Mesothelial cell of epicardium (in vitro differentiated cells): ENCODE data around the gene ZNF467. TPM values are rescaled to one million over a fixed set of nuclear protein-coding genes. Genes with fewer than 3 reads are reported as not detected.
A peak's percentile ranks its signal among the peaks of the same experiment; 100 is the strongest.

Experiments
- DNase-seq, 2 experiments: peaks; one replicate each; pipeline ENCODE4 v3.0.0; 2021; ENCODE audit warnings: low spot score in 2 of 2; ENCODE audit not compliant: unreplicated experiment in 2 of 2
- H3K27ac Mint-ChIP-seq: 2 replicates; pipeline ENCODE4 v1.8.0; 2021; ENCODE audit warnings: mixed read lengths
- H3K27me3 Mint-ChIP-seq: 2 replicates; pipeline ENCODE4 v1.8.0; 2021; ENCODE audit warnings: low read depth, mixed read lengths
- H3K36me3 Mint-ChIP-seq: 2 replicates; pipeline ENCODE4 v1.8.0; 2021; ENCODE audit warnings: mixed read lengths
- H3K4me1 Mint-ChIP-seq: 2 replicates; pipeline ENCODE4 v1.8.0; 2021; ENCODE audit warnings: mixed read lengths
- H3K4me3 Mint-ChIP-seq: 2 replicates; pipeline ENCODE4 v1.8.0; 2021; ENCODE audit warnings: mild to moderate bottlenecking, moderate library complexity, mixed read lengths
- H3K9me3 Mint-ChIP-seq: 2 replicates; pipeline ENCODE4 v1.8.0; 2021; ENCODE audit warnings: mixed read lengths
- total RNA-seq: library from RNA; stranded (reverse); gene quantifications from 3 replicates; pipeline ENCODE4 v1.2.1, GENCODE V29; 2021
- TF ChIP-seq, protein P1 (sequence below): fragments of 200-600 bp; sonication (generic); IDR thresholded peaks from one replicate; pipeline ENCODE4 v1.5.0; 2021; ENCODE audit warnings: antibody characterized with exemption; ENCODE audit not compliant: unreplicated experiment

The ZNF467 gene
- total RNA-seq, 1 donor from 2014 or later = 38.9 TPM

DNA sequence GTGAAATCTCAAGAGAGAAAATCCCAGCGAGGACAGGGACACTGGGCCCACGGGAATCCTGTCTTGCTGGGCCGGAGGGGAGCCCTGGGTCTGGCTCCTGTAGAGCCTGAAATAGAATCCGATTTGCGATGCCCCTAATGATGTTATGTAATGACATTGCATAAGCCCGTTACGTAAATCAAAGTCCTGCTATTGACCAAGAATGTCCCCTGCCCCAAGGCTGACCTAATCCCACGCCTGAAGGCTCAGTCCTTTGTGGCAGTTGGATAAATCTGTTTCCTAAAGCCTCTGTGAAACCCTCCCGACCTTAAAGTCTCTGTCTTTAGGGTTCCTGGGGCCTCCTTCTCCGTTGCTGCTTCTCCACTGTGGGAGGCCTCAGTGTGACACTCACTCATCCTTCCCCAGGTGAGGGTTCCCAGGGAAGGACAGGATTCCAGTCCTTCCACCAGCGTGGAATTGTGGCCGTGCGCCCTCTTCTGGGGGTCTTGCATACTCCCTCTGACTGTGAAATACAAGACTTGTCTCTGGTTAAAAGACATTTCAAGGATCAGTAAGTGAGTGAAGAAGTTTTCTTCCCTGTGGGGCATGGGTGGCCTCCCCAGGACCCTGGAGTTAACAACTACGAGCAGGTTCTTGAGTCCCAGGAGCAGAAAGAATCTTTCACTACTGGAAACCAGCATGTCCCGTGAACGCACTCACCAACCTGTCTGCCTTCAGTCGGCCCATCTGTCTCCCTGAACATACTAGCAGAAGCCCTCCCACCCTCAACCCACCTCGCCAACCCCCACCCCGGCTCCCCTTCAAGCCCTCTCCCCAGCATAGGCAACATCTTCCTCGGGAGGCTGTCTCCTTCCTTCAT is 19.8 kb downstream of the ZNF467 start:
- no peak overlapping the region for H3K4me3 Mint-ChIP-seq
- H3K27ac Mint-ChIP-seq = no peak overlapping the region
- H3K4me1 Mint-ChIP-seq = peaks cover 4% of the 10 kb centered on the region
- TF ChIP-seq, protein P1, sequence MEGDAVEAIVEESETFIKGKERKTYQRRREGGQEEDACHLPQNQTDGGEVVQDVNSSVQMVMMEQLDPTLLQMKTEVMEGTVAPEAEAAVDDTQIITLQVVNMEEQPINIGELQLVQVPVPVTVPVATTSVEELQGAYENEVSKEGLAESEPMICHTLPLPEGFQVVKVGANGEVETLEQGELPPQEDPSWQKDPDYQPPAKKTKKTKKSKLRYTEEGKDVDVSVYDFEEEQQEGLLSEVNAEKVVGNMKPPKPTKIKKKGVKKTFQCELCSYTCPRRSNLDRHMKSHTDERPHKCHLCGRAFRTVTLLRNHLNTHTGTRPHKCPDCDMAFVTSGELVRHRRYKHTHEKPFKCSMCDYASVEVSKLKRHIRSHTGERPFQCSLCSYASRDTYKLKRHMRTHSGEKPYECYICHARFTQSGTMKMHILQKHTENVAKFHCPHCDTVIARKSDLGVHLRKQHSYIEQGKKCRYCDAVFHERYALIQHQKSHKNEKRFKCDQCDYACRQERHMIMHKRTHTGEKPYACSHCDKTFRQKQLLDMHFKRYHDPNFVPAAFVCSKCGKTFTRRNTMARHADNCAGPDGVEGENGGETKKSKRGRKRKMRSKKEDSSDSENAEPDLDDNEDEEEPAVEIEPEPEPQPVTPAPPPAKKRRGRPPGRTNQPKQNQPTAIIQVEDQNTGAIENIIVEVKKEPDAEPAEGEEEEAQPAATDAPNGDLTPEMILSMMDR = peak; percentile 50
- peaks cover 15% of the 10 kb centered on the region for H3K27me3 Mint-ChIP-seq
- no peaks in the 10 kb centered on the region for H3K36me3 Mint-ChIP-seq
- H3K9me3 Mint-ChIP-seq = peaks cover 6% of the 10 kb centered on the region
- peak in 1 of 2 experiments; percentile 61 for DNase-seq

DNA sequence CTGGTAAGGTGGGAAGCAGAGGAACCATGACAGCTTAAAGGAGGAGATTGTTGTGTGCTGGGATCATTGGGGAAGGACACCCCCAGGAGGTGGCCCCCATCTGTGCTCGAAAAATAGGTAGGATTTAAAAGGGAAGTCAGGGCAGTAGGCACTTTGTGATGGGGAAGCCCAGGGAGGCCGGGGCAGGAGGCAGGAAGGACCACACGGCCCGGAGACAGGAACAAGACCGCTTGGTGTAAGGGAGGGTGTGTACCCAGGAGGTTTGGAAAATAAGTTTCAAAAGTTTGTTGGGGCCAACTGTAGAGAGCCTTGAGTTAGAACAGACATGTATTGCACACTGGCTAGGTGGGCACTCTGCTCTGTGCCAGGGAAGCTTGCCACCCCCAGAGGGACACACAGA is 20.7 kb downstream of the ZNF467 start:
- Mint-ChIP-seq H3K27me3 (peaks cover 12% of the 10 kb centered on the region), H3K9me3 (peaks cover 6% of the 10 kb centered on the region), H3K4me1 (peaks cover 5% of the 10 kb centered on the region), H3K4me3 (no peak overlapping the region), H3K36me3 (no peaks in the 10 kb centered on the region), H3K27ac (no peak overlapping the region)
- no peak for DNase-seq
- TF ChIP-seq, protein P1 = no peak

DNA sequence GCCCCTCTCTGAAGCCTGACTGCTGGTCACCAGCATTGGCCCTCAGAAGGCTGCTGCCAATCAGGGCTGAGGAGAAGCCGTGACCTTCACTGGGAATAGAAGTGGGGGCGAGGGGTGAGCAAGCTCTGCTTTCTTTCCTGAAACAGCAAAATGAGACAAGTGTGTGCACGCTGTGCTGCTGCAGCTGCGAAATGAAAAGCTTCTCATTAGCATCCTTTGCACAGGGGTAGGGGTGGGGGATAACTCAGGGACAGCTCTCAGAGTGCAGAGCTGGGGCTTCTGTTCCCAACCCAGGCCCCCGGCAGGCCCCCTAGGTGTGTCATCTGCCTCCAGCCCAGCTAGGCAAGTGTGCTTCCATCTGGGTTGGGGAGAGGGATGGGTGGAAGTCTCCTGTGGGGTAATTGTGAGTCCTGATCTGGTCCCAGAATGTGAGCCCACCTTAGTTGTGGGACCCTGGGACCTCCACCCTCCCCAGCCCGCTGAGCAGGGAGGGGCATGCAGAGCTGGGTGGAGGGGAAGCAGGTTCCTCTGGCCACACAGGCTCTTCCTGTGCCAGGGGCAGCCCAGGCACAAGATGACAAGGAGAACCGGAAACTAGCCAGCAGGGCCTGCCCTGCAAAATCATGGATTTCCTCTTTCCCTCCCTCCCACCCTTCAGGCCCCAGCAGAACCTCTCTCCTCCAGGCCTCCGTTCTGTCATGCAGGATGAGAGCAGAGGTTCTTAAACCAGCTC is 22.2 kb downstream of the ZNF467 start:
- Mint-ChIP-seq H3K4me1 (peaks cover 5% of the 10 kb centered on the region), H3K27ac (no peak overlapping the region), H3K9me3 (peaks cover 6% of the 10 kb centered on the region), H3K4me3 (no peak overlapping the region), H3K27me3 (peaks cover 12% of the 10 kb centered on the region), H3K36me3 (no peaks in the 10 kb centered on the region)
- TF ChIP-seq, protein P1 = no peak
- DNase-seq = no peak

DNA sequence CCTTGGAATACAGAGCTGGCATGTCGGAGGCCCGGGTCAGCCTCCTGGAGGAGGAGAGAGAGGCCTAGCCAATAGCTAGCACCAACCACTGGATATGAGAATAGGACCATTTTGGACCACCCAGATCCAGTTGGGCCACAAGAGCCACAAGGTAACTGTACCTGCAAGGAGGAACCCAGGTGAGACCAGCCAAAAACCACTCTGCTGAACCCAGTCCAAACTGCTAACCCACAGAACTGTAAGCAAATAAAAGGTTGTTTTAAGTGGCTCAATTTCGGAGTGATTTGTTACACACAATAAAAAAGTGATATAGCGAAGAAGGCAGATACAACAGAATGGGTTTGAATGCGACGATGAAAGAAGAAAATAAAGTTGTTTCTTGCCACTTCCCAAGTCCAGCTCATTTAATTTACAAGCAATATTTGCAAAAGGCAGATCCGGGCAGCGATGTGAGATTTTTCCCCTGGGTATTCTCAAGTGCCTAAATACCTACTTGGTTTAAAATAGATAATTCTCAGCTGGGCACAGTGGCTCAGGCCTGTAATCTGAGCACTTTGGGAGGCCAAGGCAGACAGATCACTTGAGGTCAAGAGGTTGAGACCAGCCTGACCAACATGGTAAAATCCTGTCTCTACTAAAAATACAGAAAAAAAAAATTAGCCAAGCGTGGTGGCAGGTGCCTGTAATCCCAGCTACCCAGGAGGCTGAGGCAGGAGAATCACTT is 23.1 kb downstream of the ZNF467 start:
- Mint-ChIP-seq H3K27ac (no peak overlapping the region), H3K4me3 (no peak overlapping the region), H3K27me3 (peaks cover 13% of the 10 kb centered on the region), H3K36me3 (no peaks in the 10 kb centered on the region), H3K9me3 (peaks cover 6% of the 10 kb centered on the region), H3K4me1 (peaks cover 5% of the 10 kb centered on the region)
- no peak for DNase-seq
- TF ChIP-seq, protein P1 = no peak

DNA sequence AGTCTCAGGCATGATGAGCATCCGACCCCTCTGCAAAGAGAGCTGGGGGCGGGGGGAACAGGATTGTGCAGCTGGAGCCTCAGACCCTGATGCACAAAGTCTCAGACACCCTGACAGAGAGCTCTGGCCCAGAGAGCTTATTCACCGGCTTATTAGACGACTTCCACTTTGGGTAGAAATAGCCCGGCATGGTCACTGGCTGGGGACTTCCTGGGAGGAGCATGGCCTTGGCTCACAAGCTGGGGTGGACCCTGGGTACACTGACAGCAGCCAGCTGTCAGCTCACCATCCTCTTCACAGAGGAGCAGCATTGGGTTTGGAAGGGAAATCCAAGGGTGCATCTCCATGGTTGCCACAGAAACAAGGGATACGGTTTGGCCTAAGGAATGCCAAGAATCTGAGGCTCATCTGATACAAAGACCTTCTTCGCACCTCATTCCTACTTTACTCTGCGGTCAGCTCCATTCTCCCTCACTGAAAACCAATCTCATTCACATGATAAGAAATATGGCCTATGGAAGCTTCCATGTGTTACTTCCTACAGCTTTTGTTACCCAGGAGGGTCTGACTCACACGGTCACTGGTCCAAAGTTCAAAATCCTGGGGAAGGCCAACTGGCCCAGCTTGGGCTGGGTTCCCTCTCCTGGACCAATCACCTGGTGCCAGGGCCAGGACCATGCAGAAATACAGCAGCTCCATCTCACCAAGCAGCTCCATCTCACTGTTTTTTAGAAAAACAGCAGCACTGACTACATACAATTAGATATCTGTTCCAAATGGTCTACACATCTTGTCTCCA is 25.1 kb downstream of the ZNF467 start:
- peaks cover 6% of the 10 kb centered on the region for H3K9me3 Mint-ChIP-seq
- peaks cover 13% of the 10 kb centered on the region for H3K27me3 Mint-ChIP-seq
- H3K4me3 Mint-ChIP-seq = no peak overlapping the region
- TF ChIP-seq, protein P1 = no peak
- peaks cover 7% of the 10 kb centered on the region for H3K4me1 Mint-ChIP-seq
- H3K27ac Mint-ChIP-seq = no peak overlapping the region
- DNase-seq = no peak
- no peaks in the 10 kb centered on the region for H3K36me3 Mint-ChIP-seq
